Mammary epithelial cell (primary cell): Measurements from ENCODE around the gene UNC93A.
"Not testable (repeated sequence)": the region's sequence is repeated elsewhere in the genome, so short reads cannot be mapped to it uniquely, and the experiment has no call there.

Source experiments
- EZH2 ChIP-seq: IDR thresholded peaks from 2 replicates; pipeline ENCODE4 v1.6.1; 2012; ENCODE audit warnings: low read length, inconsistent platforms, borderline replicate concordance
- TF ChIP-seq, protein P1 (sequence below), 2 donors: IDR thresholded peaks in 1 of 2; conservative IDR thresholded peaks in 1 of 2; 2 replicates each; pipeline ENCODE4 v1.5.1; 2011 to 2012; ENCODE audit warnings: inconsistent platforms in 2 of 2, low read length in 2 of 2, mild to moderate bottlenecking in 2 of 2, control low read depth in 1 of 2, low read depth in 1 of 2; ENCODE audit not compliant: insufficient read depth in 1 of 2; ENCODE audit errors: extremely low read depth in 1 of 2

DNA sequence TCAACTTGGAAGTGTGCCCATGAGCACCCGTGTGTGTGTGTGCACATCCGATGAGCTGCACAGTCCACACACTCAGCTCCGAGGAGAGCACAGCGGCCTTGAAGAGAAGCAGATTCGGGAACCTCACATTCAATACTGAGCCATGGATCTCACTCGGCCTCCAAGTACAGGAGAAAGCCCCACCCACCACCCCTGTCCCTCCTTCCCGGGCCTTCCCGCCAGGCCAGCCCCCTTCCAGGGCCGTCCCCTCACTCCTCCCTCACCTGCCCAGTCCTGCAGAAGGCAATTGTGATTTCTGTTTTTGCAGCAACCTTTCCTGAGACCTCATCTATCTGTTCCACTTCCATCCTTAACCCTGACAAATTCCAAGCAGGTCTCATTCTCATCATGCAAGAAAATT, 30.1 kb downstream of the UNC93A start:
- TF ChIP-seq, protein P1, sequence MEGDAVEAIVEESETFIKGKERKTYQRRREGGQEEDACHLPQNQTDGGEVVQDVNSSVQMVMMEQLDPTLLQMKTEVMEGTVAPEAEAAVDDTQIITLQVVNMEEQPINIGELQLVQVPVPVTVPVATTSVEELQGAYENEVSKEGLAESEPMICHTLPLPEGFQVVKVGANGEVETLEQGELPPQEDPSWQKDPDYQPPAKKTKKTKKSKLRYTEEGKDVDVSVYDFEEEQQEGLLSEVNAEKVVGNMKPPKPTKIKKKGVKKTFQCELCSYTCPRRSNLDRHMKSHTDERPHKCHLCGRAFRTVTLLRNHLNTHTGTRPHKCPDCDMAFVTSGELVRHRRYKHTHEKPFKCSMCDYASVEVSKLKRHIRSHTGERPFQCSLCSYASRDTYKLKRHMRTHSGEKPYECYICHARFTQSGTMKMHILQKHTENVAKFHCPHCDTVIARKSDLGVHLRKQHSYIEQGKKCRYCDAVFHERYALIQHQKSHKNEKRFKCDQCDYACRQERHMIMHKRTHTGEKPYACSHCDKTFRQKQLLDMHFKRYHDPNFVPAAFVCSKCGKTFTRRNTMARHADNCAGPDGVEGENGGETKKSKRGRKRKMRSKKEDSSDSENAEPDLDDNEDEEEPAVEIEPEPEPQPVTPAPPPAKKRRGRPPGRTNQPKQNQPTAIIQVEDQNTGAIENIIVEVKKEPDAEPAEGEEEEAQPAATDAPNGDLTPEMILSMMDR (conservative IDR thresholded peaks at IDR 0.05 in 1 of 2, IDR thresholded peaks at IDR 0.05 in 1 of 2; ENCODE audit: extremely low read depth in 1 of 2, insufficient read depth in 1 of 2, low read depth in 1 of 2, low read length in 2 of 2): not testable (repeated sequence)
- not testable (repeated sequence) for TF ChIP-seq EZH2
